GOT3 (cell line): ENCODE measurements around the gene TET2.

Source experiments
- DNase-seq: peaks from one replicate; lab custom pipeline; 2025; ENCODE audit warnings: mixed read lengths; lab: John Stamatoyannopoulos, UW

TET2 gene

GRCh38 chr4:105146276-105147015 is at the start of gene TET2:
TSS of gene TET2 (plus strand) at chr4:105146876. CDS start at chr4:105233943, 87,067 bp downstream.
- peak; percentile 1 for DNase-seq

- no peak for DNase-seq
These were observed 44.7 kb upstream of the TET2 start for GRCh38 chr4:105102016-105102415.

GRCh38 chr4:105106426-105106825 is 40.2 kb upstream of the TET2 start:
- DNase-seq, result no peak

GRCh38 chr4:105107095-105107856 is 39.4 kb upstream of the TET2 start:
- DNase-seq, result no peak

- DNase-seq, result no peak
These were observed 37.7 kb upstream of the TET2 start for GRCh38 chr4:105108971-105109370.

GRCh38 chr4:105112274-105112673 is 34.4 kb upstream of the TET2 start:
- DNase-seq, result no peak

GRCh38 chr4:105113800-105114199 is 32.9 kb upstream of the TET2 start:
- DNase-seq, result no peak

- DNase-seq, result no peak
These were observed 29.9 kb upstream of the TET2 start for GRCh38 chr4:105116616-105117319.

- no peak for DNase-seq
These were observed 27.3 kb upstream of the TET2 start for GRCh38 chr4:105119356-105119755.

GRCh38 chr4:105120626-105121025 is 26.1 kb upstream of the TET2 start:
- DNase-seq, result no peak

GRCh38 chr4:105122350-105122749 is 24.3 kb upstream of the TET2 start:
- no peak for DNase-seq

GRCh38 chr4:105126311-105127169 is 20.1 kb upstream of the TET2 start:
- no peak for DNase-seq

GRCh38 chr4:105127170-105127445 is 19.6 kb upstream of the TET2 start:
- no peak for DNase-seq

GRCh38 chr4:105128208-105128607 is 18.5 kb upstream of the TET2 start:
- DNase-seq, result no peak

GRCh38 chr4:105129286-105130040 is 17.2 kb upstream of the TET2 start:
- no peak for DNase-seq

GRCh38 chr4:105130945-105131344 is 15.7 kb upstream of the TET2 start:
- no peak for DNase-seq

- no peak for DNase-seq
These were observed 12.7 kb upstream of the TET2 start for GRCh38 chr4:105133976-105134375.

- no peak for DNase-seq
These were observed 10.9 kb upstream of the TET2 start for GRCh38 chr4:105135785-105136184.

- DNase-seq, result no peak
These were observed 9.4 kb upstream of the TET2 start for GRCh38 chr4:105137121-105137875.

GRCh38 chr4:105139646-105140045 is 7.0 kb upstream of the TET2 start:
- DNase-seq, result no peak
